CD14-positive monocyte (primary cell): ENCODE results near the gene SNX4. TPM values are rescaled to one million over a fixed set of nuclear protein-coding genes. Genes with fewer than 3 reads are reported as not detected.
"Not testable (repeated sequence)": the region's sequence is repeated elsewhere in the genome, so short reads cannot be mapped to it uniquely, and the experiment has no call there.

Source experiments
- DNase-seq, 3 donors: peaks; one replicate each; pipeline ENCODE4 v3.0.0-alpha.2; 2011 to 2022
- H2AFZ ChIP-seq: 2 replicates; pipeline ENCODE4 v1.6.0; 2012; ENCODE audit warnings: mild to moderate bottlenecking, low read depth, low read length, inconsistent platforms; ENCODE audit not compliant: insufficient read depth, poor library complexity, severe bottlenecking
- H3K27ac ChIP-seq, 2 donors: 1 replicate in 1 of 2; 2 replicates in 1 of 2; pipeline ENCODE4 v1.5.1; 2012 to 2013; ENCODE audit warnings: low read length in 2 of 2, control low read depth in 1 of 2, inconsistent platforms in 1 of 2, low read depth in 1 of 2, mild to moderate bottlenecking in 1 of 2
- H3K27me3 ChIP-seq, 2 donors: one replicate each; pipeline versions ENCODE4 v1.6.0 to v1.6.1; 2011 to 2013; ENCODE audit warnings: low read length in 2 of 2; ENCODE audit not compliant: control insufficient read depth in 2 of 2, insufficient read depth in 2 of 2
- H3K36me3 ChIP-seq, 2 donors: replicated peaks in 1 of 2; 1 replicate in 1 of 2; 2 replicates in 1 of 2; pipeline versions ENCODE4 v1.5.1 to v1.6.1; 2012 to 2013; ENCODE audit warnings: low read length in 2 of 2, control low read depth in 1 of 2, inconsistent platforms in 1 of 2, mild to moderate bottlenecking in 1 of 2; ENCODE audit not compliant: insufficient read depth in 2 of 2, control insufficient read depth in 1 of 2
- H3K4me1 ChIP-seq, 2 donors: 1 replicate in 1 of 2; 2 replicates in 1 of 2; pipeline versions ENCODE4 v1.5.1 to v1.6.1; 2012 to 2013; ENCODE audit warnings: low read length in 2 of 2, control low read depth in 1 of 2, inconsistent platforms in 1 of 2, mild to moderate bottlenecking in 1 of 2, moderate library complexity in 1 of 2; ENCODE audit not compliant: insufficient read depth in 2 of 2, control insufficient read depth in 1 of 2
- H3K4me2 ChIP-seq: replicated peaks from 2 replicates; pipeline ENCODE3; 2012; ENCODE audit warnings: low read length, moderate library complexity, mild to moderate bottlenecking; ENCODE audit not compliant: poor library complexity, severe bottlenecking; ENCODE audit errors: extremely low read depth
- H3K4me3 ChIP-seq, 3 experiments: fragments of 200-600 bp in 1 of 3; sonication (generic) in 1 of 3; replicated peaks in 1 of 3; 1 replicate in 2 of 3; 2 replicates in 1 of 3; pipeline ENCODE4 v1.5.1; 2011 to 2013; ENCODE audit warnings: low read length in 3 of 3, mild to moderate bottlenecking in 3 of 3, control low read depth in 2 of 3, low read depth in 2 of 3, inconsistent platforms in 1 of 3, moderate library complexity in 1 of 3
- H3K79me2 ChIP-seq: 2 replicates; pipeline ENCODE4 v1.6.0; 2012; ENCODE audit warnings: mild to moderate bottlenecking, control low read depth, inconsistent platforms, low read length, moderate library complexity; ENCODE audit not compliant: insufficient read depth
- H3K9ac ChIP-seq: 2 replicates; pipeline ENCODE4 v1.6.0; 2017; ENCODE audit warnings: low read length, mild to moderate bottlenecking; ENCODE audit not compliant: insufficient read depth, poor library complexity, severe bottlenecking
- H3K9me3 ChIP-seq, 2 donors: replicated peaks in 1 of 2; 1 replicate in 1 of 2; 2 replicates in 1 of 2; pipeline versions ENCODE4 v1.5.1 to v1.6.1; 2012 to 2013; ENCODE audit warnings: low read length in 2 of 2, control low read depth in 1 of 2; ENCODE audit not compliant: control insufficient read depth in 1 of 2, insufficient read depth in 1 of 2
- H4K20me1 ChIP-seq: 2 replicates; pipeline ENCODE4 v1.6.0; 2012; ENCODE audit warnings: mild to moderate bottlenecking, low read length, control low read depth, moderate library complexity; ENCODE audit not compliant: insufficient read depth
- H3K27ac Mint-ChIP-seq, 7 donors: one replicate each; pipeline ENCODE4 v1.8.0; 2020; ENCODE audit warnings: mild to moderate bottlenecking in 7 of 7, mixed read lengths in 7 of 7, moderate library complexity in 6 of 7, inconsistent platforms in 2 of 7
- H3K27me3 Mint-ChIP-seq, 3 donors: one replicate each; pipeline ENCODE4 v1.8.0; 2021 to 2022; ENCODE audit warnings: low read depth in 3 of 3, mild to moderate bottlenecking in 3 of 3, mixed read lengths in 3 of 3, moderate library complexity in 3 of 3, inconsistent platforms in 1 of 3
- H3K36me3 Mint-ChIP-seq, 2 donors: one replicate each; pipeline ENCODE4 v1.8.0; 2020; ENCODE audit warnings: mixed read lengths in 2 of 2, inconsistent platforms in 1 of 2, mild to moderate bottlenecking in 1 of 2
- H3K4me1 Mint-ChIP-seq: one replicate; pipeline ENCODE4 v1.8.0; 2020; ENCODE audit warnings: mild to moderate bottlenecking, mixed read lengths
- H3K4me3 Mint-ChIP-seq, 2 donors: one replicate each; pipeline ENCODE4 v1.8.0; 2020; ENCODE audit warnings: mild to moderate bottlenecking in 2 of 2, mixed read lengths in 2 of 2, moderate library complexity in 1 of 2
- H3K9me3 Mint-ChIP-seq, 7 donors: one replicate each; pipeline ENCODE4 v1.8.0; 2020 to 2022; ENCODE audit warnings: mixed read lengths in 7 of 7, mild to moderate bottlenecking in 6 of 7, moderate library complexity in 6 of 7, inconsistent platforms in 2 of 7
- CTCF ChIP-seq: fragments of 200-600 bp; IDR thresholded peaks from one replicate; pipeline ENCODE4 v1.8.0; 2022; ENCODE audit warnings: antibody characterized with exemption, mild to moderate bottlenecking
- WGBS: methylation state at CpG from one replicate; pipeline ENCODE4 v1.1.5; 2013; ENCODE audit warnings: missing lambda C conversion rate; ENCODE audit not compliant: insufficient coverage; 5-methylcytosine and 5-hydroxymethylcytosine counted together
- intact Hi-C, 2 donors: fragments of 100-400 bp; cut with micrococcal nuclease; formaldehyde crosslinking; loops; one replicate each; pipeline versions ENCODE4 v1.15.0 to v1.15.1; 2023
- polyA plus RNA-seq, 3 donors: library from polyadenylated mRNA; depleted of rRNA in 1 of 3; unstranded in 2 of 3; stranded (reverse) in 1 of 3; fragments of 300-500 nt in 2 of 3; fragments of >200 nt in 1 of 3; fragmentation: Illumina TruSeq in 2 of 3; gene quantifications; 1 replicate in 2 of 3; 2 replicates in 1 of 3; pipeline ENCODE4 v1.2.3, GENCODE V29; 2012 to 2021

SNX4 gene
- polyA plus RNA-seq, 3 donors, result 6.8 to 51.5 (median 40.8) TPM

GRCh38 chr3:125525153-125525552 is 5.2 kb upstream of the SNX4 start:
- peaks cover 26 to 31% of the 10 kb centered on the region in 2 donors for H3K36me3 ChIP-seq
- TF ChIP-seq CTCF, result no peak
- WGBS, result 100% methylated on average over 4 of the region's 4 CpGs
- H3K27me3 Mint-ChIP-seq, result peaks cover 0 to 2% (median 0%) of the 10 kb centered on the region in 3 donors
- intact Hi-C loops, result no loop called here
- H3K4me1 ChIP-seq, result peaks cover 4 to 5% of the 10 kb centered on the region in 2 donors
- no peak overlapping the region for H3K27ac ChIP-seq
- H3K4me2 ChIP-seq, result no peak overlapping the region
- no peaks in the 10 kb centered on the region for H3K9me3 ChIP-seq
- no peak overlapping the region for H3K4me3 Mint-ChIP-seq
- H3K4me1 Mint-ChIP-seq, result peaks cover 3% of the 10 kb centered on the region
- peaks cover 25% of the 10 kb centered on the region for H4K20me1 ChIP-seq
- no peak overlapping the region for H3K9ac ChIP-seq
- peaks cover 35 to 41% of the 10 kb centered on the region in 2 donors for H3K36me3 Mint-ChIP-seq
- H3K79me2 ChIP-seq, result no peaks in the 10 kb centered on the region
- H2AFZ ChIP-seq, result no peak overlapping the region
- no peaks in the 10 kb centered on the region for H3K27me3 ChIP-seq
- no peak overlapping the region for H3K27ac Mint-ChIP-seq
- H3K9me3 Mint-ChIP-seq, result peaks cover 0 to 2% (median 0%) of the 10 kb centered on the region in 7 donors
- H3K4me3 ChIP-seq, result no peak overlapping the region
- no peak for DNase-seq

GRCh38 chr3:125520563-125520919 is 539 bp upstream of the SNX4 start:
- Mint-ChIP-seq H3K4me1 (peaks cover 14% of the 10 kb centered on the region), H3K4me3 (peak overlapping the region; percentile 94), H3K27ac (peak overlapping the region; percentile 79 to 90 (median 88)), H3K36me3 (peaks cover 17 to 22% of the 10 kb centered on the region in 2 donors)
- Histone ChIP-seq H3K4me1 (peaks cover 12 to 18% of the 10 kb centered on the region in 2 donors), H3K4me3 (peak overlapping the region; percentile 78 to 82 (median 79)), H3K36me3 (peaks cover 0 to 23% of the 10 kb centered on the region in 2 donors), H3K27ac (peak overlapping the region; percentile 12 to 79), H3K9ac (peak overlapping the region; percentile 86), H3K79me2 (peaks cover 46% of the 10 kb centered on the region), H3K4me2 (peak overlapping the region; percentile 93), H2AFZ (peak overlapping the region; percentile 88)
- H3K27me3 Mint-ChIP-seq, H3K27me3 ChIP-seq, H3K9me3 ChIP-seq, H3K9me3 Mint-ChIP-seq, H4K20me1 ChIP-seq, DNase-seq, intact Hi-C loops: not testable (repeated sequence)
- 71% methylated on average over 3 of the region's 15 CpGs for WGBS
